SK-N-SH (cell line): ENCODE data around the gene MKRN2OS.

Experiments
- GABPA ChIP-seq: IDR thresholded peaks from 2 replicates; pipeline ENCODE4 v1.4.0; 2012; ENCODE audit warnings: low read depth, mild to moderate bottlenecking
- JUND ChIP-seq: IDR thresholded peaks from 2 replicates; pipeline ENCODE4 v1.4.0; 2012
- MEF2A ChIP-seq: IDR thresholded peaks from 2 replicates; pipeline ENCODE4 v1.4.0; 2012; ENCODE audit warnings: low read depth, borderline replicate concordance
- NFIC ChIP-seq: IDR thresholded peaks from 2 replicates; pipeline ENCODE4 v1.4.0; 2012; ENCODE audit warnings: borderline replicate concordance
- POLR2AphosphoS5 ChIP-seq: IDR thresholded peaks from 2 replicates; pipeline ENCODE4 v1.6.1; 2012; ENCODE audit warnings: low read depth, low read length
- RAD21 ChIP-seq: IDR thresholded peaks from 2 replicates; pipeline ENCODE4 v1.6.1; 2012; ENCODE audit warnings: mild to moderate bottlenecking, low read length
- RFX5 ChIP-seq: IDR thresholded peaks from 2 replicates; pipeline ENCODE4 v1.6.1; 2012; ENCODE audit warnings: mild to moderate bottlenecking, improper control_type of control experiment, low read length
- SIN3A ChIP-seq: IDR thresholded peaks from 2 replicates; pipeline ENCODE4 v1.6.1; 2012; ENCODE audit warnings: low read depth, mild to moderate bottlenecking, low read length, moderate library complexity, borderline replicate concordance
- TF ChIP-seq, protein P1 (sequence below): fragments of 200-600 bp; sonication (generic); IDR thresholded peaks from 2 replicates; pipeline ENCODE4 v1.6.1; 2017; ENCODE audit warnings: antibody characterized with exemption, mild to moderate bottlenecking, moderate library complexity
- TF ChIP-seq, protein P2 (sequence below): fragments of 150-350 bp; IDR thresholded peaks from 2 replicates; pipeline ENCODE4 v1.6.1; 2016; ENCODE audit warnings: mild to moderate bottlenecking, low read depth, low read length

GRCh38 chr3:12578742-12579141 lies 33.4 kb upstream of the MKRN2OS start:
- TF ChIP-seq MEF2A (no peak), RFX5 (no peak), NFIC (no peak), SIN3A (no peak), POLR2AphosphoS5 (no peak), GABPA (no peak), JUND (no peak), RAD21 (no peak)
- TF ChIP-seq, protein P1, sequence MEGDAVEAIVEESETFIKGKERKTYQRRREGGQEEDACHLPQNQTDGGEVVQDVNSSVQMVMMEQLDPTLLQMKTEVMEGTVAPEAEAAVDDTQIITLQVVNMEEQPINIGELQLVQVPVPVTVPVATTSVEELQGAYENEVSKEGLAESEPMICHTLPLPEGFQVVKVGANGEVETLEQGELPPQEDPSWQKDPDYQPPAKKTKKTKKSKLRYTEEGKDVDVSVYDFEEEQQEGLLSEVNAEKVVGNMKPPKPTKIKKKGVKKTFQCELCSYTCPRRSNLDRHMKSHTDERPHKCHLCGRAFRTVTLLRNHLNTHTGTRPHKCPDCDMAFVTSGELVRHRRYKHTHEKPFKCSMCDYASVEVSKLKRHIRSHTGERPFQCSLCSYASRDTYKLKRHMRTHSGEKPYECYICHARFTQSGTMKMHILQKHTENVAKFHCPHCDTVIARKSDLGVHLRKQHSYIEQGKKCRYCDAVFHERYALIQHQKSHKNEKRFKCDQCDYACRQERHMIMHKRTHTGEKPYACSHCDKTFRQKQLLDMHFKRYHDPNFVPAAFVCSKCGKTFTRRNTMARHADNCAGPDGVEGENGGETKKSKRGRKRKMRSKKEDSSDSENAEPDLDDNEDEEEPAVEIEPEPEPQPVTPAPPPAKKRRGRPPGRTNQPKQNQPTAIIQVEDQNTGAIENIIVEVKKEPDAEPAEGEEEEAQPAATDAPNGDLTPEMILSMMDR, result peak; percentile 42
- TF ChIP-seq, protein P2, sequence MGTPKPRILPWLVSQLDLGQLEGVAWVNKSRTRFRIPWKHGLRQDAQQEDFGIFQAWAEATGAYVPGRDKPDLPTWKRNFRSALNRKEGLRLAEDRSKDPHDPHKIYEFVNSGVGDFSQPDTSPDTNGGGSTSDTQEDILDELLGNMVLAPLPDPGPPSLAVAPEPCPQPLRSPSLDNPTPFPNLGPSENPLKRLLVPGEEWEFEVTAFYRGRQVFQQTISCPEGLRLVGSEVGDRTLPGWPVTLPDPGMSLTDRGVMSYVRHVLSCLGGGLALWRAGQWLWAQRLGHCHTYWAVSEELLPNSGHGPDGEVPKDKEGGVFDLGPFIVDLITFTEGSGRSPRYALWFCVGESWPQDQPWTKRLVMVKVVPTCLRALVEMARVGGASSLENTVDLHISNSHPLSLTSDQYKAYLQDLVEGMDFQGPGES, result no peak
